Stimulated activated CD4-positive, alpha-beta T cell treated with anti-CD3 and anti-CD28 coated beads, Interleukin-1b, Interleukin-23, amount 100 ng/mL, for 1 hour (primary cell): ENCODE results near the gene BANP.
A peak's percentile ranks its signal among the peaks of the same experiment; 100 is the strongest.
"Not testable (repeated sequence)": the region's sequence is repeated elsewhere in the genome, so short reads cannot be mapped to it uniquely, and the experiment has no call there.

Source experiments
- DNase-seq, 2 donors: peaks; one replicate each; pipeline ENCODE4 v3.0.0-alpha.2; 2020; ENCODE audit warnings: low read depth in 2 of 2

The BANP gene, protein sequence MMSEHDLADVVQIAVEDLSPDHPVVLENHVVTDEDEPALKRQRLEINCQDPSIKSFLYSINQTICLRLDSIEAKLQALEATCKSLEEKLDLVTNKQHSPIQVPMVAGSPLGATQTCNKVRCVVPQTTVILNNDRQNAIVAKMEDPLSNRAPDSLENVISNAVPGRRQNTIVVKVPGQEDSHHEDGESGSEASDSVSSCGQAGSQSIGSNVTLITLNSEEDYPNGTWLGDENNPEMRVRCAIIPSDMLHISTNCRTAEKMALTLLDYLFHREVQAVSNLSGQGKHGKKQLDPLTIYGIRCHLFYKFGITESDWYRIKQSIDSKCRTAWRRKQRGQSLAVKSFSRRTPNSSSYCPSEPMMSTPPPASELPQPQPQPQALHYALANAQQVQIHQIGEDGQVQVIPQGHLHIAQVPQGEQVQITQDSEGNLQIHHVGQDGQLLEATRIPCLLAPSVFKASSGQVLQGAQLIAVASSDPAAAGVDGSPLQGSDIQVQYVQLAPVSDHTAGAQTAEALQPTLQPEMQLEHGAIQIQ

DNA sequence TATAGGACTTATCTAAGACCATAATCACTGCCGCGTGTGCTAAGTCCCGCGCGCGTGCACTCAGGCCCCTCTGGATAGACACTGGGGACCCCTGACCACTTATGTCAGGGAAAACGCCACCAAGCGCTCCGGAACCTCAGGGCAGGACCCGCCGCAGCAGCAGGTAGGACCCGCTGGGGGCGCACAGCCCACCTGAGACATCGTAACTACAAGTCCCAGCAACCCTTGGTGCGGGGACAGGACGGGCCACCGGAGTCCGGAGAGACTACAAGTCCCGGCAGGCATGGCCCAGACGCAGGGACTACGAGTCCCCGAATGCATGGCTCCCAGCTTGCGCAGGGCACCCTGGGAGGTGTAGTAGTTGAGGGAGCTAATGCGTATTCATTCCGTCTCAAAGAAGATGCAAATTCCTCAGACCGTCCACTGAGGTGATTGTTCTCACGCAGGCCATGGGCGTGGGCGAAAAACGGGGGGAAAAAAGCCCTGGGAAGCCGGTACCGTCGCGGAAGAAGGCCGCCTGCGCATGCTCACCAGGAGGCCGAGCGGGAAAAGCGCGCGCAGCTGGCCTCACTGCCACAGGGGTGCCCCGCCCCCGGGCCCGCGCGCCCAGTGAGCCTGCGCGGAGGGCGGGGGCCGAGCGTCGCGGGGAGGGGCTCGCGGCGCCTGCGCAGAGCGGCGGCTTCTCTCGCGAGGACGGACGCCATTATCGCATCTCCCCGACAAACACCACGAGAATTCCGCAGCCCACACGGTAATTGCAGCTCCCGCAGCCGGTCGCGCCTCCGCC is at the start of gene BANP:
TSS of gene BANP (plus strand) at position 670 of the 787 bp plus-strand sequence. CDS start 23,682 bp downstream, outside the sequence.
- peak; percentile 86 to 97 for DNase-seq

DNA sequence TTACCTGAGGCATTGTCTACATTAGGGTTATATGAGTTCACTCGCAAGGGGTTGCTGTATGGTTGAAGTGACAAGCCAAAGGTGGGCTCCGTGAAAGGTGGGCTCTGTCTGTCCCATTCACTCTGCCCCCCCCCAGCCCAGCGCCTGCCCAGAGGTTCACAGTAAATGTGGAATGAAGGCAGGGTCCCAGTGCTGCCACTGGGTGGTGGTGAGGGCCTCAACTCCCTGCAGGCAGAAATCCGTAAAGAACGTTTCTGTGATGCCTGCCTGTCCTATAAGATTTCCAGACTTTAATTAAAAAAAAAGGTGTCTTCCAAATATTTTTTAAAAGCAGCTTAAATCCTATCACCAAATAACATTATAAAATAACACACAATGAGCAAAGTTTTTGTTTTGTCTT is 46.3 kb upstream of the BANP start:
- DNase-seq: not testable (repeated sequence)

DNA sequence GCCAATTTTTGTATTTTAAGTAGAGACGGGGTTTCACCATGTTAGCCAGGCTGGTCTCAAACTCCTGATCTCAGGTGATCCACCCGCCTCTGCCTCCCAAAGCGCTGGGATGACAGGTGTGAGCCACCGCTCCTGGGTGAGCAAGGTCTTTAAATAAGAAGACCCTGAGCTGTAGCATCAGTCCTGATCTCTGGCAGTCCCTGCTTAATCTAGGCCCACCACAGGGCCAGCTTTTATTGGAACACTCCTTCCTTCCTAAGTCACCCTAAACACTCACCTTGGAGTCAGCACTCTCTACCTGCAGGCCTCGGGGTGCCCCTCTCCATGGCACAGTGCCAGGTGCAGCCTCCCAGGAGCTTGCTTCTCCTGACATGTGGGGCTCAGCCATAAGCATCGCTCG is 45.7 kb upstream of the BANP start:
- DNase-seq: not testable (repeated sequence)

DNA sequence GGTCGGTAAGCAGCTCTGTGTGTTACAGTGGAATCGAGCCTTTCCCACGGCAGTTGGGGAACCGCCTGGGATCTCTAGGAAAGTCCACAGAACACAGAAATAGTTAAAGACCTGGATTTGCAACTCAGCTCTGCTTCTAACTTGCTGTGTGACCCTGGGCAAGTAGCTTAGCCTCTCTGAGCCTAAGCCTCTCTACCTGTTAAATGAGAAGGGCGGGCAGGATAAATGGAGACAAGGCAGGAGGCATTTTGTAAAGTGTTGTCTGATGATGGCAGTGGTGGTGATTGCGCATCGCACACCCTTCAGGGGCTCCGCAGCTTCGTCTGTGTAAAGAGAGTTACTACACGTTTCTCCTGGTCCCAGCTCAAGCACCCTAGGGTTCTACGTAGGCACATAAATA is 43.1 kb upstream of the BANP start:
- not testable (repeated sequence) for DNase-seq

DNA sequence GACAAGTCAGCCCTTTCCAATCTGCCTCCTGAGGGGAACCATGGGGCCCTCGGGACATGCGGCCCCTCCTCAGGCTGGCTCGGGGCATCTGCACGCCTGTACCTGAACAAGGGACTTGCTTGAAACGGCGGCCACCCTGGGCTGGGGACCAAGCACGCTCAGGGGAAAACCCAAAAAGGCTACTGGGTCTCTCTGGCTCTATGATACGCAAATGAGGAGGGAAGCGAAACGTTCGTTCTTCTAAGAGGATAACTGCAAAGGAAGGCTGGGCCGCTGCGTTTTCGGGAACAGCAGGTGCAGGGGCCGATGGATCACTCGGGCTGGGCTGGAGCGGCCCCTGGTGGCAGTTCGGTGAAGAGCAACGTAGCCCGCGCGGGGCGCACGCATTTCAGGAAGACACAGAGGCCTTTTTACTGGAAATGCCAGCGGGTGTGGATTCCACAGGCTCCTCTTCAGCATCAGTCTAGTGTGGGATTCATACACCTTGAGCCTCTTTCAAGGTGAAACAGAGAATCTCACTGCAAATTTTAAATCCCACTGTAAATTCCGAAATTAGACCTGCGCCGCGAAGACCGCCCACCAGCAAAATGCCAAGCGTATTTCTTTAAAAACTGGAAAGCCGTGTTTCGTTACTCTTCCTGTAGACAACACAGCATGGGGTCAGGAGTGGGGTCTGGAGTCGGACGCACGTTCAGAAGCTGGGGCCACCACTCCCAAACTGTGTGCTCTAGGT is 41.9 kb upstream of the BANP start:
- peak; percentile 44 to 87 for DNase-seq

DNA sequence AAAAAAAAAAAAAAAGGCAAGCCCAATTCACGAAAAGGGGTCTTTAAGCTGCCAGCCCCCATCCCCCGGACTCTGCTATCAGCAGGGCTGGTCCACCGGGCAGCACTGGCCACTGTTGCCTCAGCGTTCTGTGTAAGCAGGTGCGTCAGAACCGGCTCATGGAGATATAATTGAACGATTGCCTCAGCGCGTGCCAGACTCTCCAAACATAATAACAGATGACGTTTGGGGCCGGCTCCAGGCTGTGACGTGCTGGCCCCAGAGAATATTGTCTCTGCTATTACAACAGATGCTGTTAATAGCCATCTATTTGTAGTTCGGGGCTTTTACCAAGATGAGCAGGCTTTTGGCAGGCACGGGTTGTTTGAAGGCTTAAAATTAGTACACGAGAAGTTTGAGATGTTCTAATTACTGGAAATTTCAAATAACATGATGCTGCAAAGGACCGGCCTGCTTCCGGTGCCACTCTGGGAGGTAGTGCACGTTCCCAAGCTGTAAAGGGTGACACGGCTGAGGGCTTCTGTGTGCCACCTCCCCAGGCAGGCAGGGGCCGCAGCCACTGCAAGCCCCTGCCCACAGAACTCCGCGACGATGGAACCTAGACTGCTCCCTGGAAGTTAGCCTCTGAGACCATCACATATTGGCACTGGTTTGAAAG is 40.0 kb upstream of the BANP start:
- DNase-seq: not testable (repeated sequence)

DNA sequence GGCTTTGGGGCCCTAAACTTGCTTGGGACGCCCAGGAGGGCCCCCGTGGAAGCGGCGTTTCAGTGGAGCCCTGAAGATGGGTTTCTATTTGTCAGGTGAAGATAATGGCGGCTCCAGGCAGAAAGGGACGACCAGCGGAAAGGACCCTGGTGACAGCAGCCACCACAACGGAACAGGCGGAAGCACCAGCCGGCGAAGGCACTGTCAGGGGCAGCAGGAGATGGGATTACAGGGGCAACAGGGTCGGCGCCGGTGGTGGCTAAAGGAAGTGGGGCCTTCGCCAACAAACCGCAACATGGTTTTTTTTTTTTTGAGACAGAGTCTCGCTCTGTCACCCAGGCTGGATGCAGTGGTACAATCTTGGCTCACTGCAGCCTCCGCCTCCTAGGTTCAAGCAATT is 38.5 kb upstream of the BANP start:
- not testable (repeated sequence) for DNase-seq

DNA sequence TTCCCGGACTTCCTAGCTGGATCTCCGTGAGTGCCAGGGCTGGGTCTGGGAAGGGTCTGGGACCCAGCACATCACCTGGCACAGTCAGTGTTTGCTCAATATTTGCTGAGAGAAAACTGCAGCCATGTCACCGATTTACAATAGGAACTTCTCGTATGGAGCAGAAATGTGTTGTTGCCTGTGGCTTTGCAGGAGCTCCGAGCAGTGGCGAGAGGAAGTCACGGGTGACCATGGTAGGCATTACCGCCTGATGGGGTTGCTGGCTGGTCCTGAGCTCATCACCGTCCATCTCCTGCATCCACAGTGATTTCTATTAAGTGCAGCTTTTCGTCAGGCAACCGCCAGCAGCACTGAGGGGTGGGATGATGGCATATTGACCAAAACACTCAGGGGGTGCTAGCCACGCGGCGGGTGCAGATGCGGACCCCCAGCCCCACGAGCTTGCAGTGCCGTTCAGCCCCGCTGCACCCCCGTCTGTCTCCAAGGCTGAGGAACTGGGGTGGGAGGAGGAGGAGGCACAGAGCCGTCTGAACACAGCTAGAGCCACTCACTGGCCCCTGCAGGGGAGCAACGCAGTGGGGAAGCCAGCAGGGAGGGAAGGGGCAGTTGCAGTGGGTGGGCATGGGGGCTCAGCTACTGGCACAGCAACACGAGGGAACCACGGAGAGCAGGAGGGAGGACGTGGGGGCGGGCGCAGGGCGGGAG is 37.1 kb upstream of the BANP start:
- not testable (repeated sequence) for DNase-seq

DNA sequence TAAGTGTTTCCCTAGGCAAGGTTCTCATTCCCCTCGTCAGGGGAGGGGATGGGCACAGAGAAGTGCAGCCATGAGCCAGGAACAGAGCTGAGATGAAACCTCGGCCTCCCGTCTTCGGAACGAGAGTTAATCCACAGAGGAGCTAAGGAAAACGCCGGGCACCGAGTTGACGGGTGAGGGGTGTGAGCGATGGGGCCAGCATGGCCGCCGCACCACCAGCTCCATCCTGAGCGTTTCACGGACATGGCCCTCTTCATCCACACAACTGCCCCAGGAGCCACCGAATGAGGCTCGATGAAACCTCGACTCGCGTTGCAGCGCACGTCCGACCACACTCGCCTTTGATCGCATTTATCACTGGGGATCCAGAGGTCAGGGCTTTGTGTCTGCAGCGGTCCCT is 36.4 kb upstream of the BANP start:
- no peak for DNase-seq

DNA sequence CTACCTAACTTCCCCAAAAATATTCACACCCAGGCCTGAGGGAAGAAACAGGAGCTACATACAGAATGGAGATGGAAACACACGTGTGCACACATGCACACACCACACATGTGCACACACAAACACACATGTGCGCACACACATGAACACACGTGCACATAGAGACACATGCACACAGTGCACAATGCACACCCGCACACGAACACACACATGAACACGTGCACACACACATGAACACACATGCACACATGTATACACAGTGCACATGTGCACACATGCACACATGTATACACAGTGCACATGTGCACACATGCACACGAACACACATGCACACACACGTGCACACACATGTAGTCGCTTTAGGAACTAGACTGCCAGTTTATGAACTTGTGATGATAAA is 33.7 kb upstream of the BANP start:
- DNase-seq: no peak

DNA sequence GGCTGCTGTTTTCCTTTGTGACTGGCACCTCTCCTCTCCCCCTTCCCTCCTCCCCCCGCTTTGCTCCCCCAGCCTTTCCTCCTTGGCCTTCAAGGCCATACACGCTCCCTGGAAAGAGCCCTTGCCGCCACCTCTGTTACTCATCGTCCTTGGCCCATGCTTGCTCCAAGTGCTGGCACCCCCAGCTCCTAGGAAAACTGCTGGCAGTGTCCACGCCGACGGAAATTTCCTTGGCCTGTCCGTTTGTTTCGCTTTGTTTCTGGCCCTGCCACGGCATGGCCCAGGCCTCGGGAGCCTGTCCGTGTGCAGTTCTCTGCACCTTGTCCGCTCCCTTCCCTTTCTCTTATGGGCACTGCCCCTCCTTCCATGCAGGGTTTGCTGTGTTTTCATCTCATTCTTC is 32.9 kb upstream of the BANP start:
- DNase-seq: no peak

DNA sequence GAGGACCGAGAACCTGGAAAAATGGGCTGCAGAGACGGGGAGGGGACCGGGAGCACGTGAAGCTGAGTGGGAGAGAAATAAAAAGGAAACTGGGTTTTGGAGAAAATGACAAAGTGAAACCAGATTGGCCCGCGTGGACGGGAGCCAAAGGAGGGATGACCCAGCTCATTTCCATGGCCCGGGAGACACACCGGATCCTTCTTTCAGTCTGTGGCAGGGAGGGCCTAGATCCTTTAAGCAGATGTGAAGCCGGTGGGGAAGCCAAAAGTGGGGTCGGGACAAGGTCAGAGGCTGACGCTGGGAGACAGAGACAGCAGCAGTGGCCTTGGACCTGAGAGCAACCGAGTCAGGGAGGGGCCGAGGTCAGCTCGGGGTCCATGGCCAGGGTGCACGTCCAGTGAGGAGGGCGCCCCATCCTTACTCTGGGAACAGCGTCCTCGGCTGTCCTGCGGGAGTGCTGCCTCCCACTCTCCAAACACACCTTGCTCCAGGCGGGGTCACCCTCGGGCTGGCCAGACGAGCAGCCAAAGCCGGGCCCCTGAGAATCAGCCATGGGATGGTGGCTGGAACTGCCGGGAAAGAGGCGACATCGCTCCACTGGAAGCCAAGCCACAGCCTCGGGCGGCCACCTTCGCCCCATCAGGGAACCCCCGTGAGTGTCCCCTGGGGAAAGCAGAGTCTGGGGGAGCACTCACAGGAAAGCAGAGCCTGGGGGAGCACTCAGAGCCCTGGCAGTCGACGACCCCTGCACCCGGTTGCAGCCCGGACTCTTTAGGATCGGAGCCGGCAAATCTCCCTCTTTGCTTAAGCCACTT is 32.2 kb upstream of the BANP start:
- no peak for DNase-seq

DNA sequence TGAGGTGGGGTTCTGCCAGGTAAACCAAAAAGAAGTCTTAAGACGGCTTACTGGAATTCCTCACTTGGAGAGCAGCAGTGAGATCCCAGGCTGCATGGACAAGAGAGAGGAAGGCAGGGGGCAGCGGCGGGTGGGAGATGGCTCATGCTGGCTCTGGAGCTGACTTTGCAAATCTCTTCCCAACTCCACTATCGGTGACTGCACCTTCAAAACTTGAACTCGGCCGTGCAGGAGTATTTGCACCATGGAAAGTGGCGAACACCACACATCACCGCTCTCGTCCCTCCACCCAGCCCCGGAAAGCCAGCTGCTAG is 31.6 kb upstream of the BANP start:
- DNase-seq: no peak

DNA sequence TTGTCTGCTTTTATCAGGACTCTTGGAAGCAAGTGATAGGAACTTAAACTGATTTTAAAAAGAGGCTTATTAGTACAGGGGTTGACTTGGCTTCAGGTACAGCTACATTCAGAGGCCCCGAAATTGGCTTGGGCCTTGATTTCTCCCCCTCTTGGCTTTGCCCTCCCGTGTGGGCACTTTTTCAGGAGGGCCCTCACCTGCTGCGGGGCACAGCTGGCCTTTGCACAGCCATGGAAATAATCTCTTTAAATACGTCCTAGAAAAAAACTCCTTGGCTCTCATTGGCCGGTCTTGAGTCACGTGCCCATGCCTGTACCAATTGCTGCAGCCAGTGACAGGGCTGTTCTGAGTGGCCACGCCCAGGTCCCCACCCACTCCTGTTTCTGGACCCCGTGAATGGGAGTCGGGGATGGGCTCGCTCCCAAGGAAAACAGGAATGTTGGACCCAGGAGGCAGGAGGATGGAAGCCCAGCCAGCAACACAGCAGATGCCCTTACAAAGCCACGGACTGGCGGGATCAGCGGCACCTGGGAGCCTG is 29.9 kb upstream of the BANP start:
- no peak for DNase-seq

DNA sequence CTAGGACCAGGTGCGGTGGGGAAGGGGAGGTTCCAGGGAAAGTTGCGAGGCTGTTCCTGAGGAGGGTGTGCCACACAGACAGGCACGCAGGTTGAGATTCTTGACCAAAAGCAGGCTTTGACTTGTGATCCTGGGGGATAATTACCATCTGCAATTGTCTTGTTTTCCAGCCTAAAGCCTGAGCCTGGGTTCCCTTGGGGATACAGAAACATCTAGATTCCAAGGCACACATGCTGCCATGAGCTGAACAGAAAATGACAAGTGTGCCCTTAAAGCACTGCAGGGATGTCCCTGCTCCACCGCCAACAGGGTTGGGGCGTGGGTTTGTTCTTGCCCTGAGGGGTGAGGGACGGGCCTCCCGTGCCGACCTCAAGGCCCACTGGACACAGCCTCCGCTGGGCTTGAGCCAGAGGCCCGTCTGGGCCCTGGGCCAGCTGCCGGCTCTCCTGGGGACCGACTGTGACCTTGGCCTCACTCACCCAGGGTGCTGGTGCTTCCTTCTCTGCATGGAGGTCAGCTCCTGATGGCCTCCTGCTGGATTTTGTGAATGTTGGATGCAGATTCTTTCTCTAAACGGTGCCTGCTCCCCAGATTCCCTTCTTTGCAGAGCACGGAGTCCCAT is 28.9 kb upstream of the BANP start:
- DNase-seq: no peak

DNA sequence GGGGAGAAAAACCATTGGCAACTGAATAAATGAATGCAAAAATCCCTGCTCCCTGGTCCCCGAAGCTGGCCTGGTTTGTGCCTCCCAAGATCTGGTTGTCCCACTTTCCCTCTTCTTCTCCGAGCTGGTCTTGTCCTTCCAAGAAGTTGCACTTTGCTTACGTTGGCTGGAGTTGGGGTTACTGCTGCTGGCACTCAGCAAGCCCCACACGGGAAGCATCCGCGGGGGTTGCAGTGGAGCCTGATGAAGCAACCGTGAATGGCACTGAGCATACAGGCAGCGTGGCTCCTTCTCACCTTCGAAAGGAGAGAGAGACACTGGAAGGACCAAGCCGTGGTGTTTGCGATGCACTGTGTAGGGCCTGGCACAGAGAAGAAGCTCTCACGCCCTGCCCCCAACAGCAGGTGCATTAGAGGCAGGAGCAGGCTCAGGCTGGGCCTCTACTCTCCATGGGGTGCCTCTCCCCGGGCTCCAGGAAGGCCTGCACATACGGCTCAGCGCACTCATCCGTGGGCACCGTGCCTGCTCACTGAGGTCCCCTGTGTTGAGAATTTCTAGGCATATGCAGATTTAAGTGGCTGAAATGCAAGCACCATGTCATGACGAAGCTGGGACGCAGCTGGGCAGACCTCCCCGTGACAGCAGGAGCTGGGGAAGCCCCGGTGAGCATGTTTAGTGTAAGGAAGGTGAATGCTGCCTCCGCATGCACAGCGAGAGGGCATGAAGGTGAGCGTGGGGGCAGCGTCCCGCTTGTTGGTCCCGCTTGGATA is 27.0 kb upstream of the BANP start:
- DNase-seq: no peak

DNA sequence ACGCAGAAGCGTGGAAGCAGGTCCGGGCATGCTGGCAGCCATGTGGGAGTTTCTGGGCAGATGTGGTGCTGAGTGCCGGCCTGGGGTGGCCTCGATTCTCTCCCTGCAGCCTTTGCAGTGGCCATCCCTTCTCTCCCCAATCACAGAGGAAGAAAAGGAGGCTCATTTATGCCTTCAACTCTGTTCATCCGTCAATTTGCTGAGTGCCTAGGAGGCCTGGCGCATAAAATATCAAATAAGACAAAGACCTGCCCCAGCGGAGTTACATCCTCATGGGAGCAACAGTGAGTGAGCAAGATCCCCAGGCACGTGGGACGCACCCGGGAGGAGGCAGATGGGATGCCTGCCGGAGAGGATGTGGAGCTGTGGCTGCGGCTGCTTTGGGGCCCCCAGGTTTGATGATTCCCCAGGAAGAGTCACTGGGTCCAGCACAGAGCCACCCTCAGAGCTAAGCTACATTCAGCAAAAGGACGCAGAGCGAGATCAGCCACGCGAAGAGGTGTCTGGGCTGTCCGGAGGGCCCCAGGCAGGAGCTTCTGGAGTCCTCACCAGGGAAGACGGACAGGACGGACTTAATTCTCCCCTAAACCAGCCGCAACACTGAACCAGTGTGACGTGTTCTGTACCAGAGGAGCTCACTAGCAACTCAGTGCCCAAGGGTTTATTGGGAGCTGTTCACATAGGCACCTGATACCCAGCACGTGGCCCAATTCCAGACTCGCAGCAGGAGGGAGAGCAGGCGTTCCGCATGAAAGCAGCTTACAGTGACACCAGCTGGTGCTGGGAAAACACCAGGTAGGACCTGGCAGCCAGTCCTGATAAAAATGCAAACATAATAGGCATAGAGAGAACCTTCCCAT is 26.2 kb upstream of the BANP start:
- DNase-seq: no peak
